ENCODE data around the gene MAP3K2.
"Not testable (repeated sequence)": the region's sequence is repeated elsewhere in the genome, so short reads cannot be mapped to it uniquely, and the experiment has no call there.

Gene MAP3K2

GRCh38 chr2:127378720-127379119, 9.1 kb downstream of the MAP3K2 start:
- DNase-seq = no peak

DNA sequence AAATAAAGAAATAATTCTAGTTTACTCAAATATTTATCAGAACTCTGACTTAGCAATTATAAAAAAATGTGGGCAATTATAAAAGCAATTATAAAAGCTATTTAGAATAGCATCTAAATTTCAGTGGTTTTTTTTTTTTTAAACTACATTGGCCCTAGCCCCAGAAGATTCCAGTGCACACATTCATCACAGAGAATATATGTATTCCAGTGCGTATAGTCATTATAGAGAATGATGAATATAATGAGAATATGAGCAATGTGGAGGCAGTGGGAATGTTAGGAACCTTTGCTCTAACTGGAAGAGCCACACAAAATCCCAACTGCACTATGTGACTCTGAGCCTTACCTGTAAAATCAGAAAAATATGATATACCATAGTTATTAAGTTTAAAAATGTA, 10.5 kb downstream of the MAP3K2 start:
- no peak for DNase-seq

DNA sequence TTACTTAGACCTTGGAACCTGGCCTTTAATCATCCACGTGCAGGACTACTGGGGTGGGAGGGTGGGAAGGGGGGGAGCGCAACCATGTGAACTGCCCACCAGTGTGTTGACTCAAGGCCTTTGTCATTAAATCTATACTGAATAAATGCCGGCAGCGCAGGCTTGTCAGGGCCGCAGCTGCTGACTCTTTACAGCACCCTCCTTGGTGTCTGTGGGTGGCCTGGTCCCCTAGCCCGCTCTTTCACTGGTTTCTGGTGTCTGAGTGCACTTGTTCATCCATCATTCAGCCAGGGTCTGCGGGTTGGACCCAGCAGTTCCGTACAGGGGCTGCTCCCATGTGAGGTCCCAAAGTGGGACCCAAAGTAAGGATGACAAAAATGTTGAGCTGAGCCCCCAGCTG, 11.5 kb downstream of the MAP3K2 start:
- DNase-seq = no peak

DNA sequence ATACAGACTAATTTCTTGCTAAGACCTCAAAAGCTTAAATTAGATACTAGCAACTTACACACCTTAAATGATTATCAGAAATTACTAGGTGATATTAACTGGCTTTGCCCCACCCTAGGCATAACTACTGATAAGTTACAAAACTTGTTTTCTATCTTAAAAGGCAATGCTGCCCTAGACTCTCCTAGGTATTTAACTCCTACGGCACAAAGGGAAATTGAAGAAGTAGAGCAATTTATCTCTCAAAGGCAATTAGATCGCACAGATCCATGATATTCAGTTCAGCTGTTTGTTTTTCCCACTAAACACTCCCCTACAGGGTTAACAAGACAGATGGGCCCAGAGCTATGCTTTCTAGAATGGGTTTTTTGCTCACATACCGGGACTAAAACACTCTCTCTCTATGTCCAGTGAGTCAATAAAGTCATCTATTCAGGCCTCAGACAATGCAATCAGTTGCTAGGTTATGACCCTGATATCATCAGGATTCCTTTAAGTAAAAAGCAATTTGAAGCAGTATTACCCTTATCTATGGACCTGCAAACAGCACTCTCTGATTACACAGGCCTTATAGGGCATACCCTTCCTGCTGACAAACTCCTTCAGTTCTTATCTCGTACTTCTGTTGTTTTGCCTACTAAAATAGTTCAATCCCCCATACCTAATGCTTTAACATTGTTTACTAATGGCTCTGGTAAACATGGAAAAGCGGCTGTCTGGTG, 14.3 kb downstream of the MAP3K2 start:
- no peak for DNase-seq

DNA sequence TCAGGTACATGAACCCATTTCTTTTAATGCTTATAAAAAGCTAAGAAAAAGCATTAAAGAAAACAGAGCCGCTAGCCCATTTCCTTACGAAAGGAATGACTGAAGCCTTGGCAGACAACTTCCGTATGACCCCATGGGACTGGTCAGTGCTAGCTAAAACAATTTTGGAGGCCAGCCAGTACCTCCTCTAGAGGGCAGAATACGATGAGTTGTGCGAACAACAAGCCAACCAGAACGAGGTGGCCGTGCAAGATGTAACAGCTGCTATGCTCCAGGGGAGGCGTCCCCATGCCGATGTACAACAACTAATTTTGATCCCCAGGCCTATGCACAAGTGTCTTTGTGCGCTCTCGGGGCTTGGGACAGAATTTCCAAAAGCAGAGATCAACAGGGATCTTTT, 16.7 kb downstream of the MAP3K2 start:
- DNase-seq = no peak

GRCh38 chr2:127370010-127370409, 17.8 kb downstream of the MAP3K2 start:
- DNase-seq = no peak

DNA sequence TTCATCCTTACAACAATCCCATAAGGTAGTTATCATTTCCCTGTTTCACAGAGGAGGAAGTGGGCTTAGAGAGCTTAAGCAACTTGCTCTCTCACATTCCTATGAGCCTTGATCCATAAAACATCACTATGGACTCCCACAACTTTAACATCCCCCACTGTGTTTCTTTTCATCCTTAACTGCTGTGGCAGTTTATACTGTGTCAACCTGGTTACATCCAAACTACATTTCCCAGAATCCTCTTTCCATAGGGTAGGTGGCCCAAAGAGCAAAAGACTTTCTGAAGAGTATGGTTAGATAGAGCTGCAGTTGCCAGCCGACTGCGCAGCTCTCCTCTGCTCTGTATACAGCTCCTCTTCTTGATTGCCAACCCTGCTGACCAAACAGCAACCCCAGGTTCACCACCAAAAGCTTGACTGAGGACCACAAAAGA, 22.5 kb downstream of the MAP3K2 start:
- no peak for DNase-seq

DNA sequence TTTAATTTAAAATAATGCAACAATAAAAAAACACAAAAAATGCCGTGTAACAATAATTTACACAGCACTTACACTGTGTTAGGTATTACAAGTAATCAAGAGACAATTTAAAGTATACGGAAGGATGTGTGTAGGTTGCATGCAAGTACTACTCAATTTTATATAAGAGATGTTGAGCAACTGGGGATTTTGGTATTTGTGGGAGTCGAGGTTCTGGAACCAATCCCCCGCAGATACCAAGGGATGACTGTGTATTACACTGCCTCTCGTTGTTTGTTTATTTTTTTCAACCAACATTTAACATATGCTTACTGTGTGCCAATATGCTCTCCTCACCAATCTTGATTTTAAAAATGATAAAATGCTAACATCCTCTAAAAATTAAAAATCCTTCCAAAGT, 24.8 kb downstream of the MAP3K2 start:
- DNase-seq = no peak

GRCh38 chr2:127361929-127362885, 25.6 kb downstream of the MAP3K2 start:
- peak in 1 of 3 experiments; percentile 22 for DNase-seq

- DNase-seq = no peak
Measured at GRCh38 chr2:127360242-127360641, 27.5 kb downstream of the MAP3K2 start.

- DNase-seq = no peak
Measured at GRCh38 chr2:127359520-127359919, 28.3 kb downstream of the MAP3K2 start.

DNA sequence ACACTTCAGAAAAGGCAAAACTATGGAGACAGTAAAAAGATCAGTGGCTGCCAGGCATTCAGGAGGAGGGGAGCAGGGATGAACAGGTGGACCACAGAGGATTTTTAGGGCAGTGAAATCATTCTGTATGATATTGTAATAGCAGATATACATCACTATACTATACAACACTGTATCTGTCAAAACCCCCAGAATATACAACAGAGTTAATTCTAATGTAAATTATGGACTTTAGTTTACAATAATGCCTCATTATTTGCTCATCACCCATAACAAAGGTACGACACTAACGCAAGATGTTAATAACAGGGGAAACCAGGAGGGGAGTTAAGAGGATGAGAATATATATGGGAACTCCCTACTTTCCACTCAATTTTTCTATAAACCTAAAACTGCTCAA, 28.8 kb downstream of the MAP3K2 start:
- no peak for DNase-seq

GRCh38 chr2:127358044-127358443, 29.7 kb downstream of the MAP3K2 start:
- no peak for DNase-seq

DNA sequence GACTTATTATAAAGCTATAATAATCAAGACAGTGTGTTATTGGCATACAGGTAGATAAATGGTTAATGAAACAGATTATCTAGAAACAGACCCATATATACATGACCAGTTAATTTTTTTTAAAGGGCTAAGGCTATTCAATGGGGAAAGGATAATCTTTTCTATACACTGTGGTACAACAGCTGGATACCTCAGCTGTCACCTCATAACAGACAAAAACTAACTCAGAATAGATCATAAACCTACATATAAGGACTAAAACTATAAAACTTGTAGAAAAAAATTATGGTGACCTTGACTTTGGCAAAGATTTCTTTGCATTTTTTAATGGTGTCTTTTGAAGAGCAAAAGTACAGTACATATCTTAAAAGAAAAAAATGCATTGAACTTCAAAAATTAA, 30.2 kb downstream of the MAP3K2 start:
- no peak for DNase-seq

- DNase-seq = no peak
Measured at GRCh38 chr2:127356531-127356930, 31.2 kb downstream of the MAP3K2 start.

- no peak for DNase-seq
Measured at GRCh38 chr2:127355407-127356008, 32.3 kb downstream of the MAP3K2 start.

GRCh38 chr2:127353873-127354676, 33.7 kb downstream of the MAP3K2 start:
- DNase-seq = not testable (repeated sequence)

- not testable (repeated sequence) for DNase-seq
Measured at GRCh38 chr2:127353223-127353622, 34.6 kb downstream of the MAP3K2 start.

GRCh38 chr2:127351603-127352002, 36.2 kb downstream of the MAP3K2 start:
- DNase-seq = no peak

DNA sequence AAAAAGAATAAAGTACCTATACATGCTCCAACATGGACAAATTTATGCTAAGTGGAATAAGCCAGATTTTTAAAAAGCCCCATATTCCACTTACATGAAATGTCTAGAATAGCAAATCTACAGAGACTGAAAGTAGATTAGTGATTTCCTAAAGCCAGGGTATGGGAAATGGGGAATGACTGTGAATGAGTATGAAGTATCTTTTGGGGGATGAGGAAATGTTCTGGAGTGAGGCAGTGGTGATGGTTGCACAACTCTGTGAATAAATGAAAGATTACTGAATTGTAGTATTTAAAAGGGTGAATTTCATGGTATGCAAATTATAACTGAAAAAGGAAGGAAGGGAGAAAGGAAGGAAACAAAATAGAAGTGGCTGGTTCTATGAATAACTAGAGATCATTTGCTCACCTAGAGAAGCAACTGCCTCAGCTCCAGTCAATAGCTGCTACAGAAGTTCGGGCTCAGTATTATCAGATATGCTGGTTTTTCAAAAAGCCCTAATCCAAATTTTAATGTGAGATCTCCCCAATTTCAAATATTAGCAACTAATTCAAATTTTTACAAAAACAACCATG, 39.3 kb downstream of the MAP3K2 start:
- no peak for DNase-seq

- DNase-seq = peak in 1 of 3 experiments; percentile 19
Measured at GRCh38 chr2:127347734-127348392, 39.9 kb downstream of the MAP3K2 start.

DNA sequence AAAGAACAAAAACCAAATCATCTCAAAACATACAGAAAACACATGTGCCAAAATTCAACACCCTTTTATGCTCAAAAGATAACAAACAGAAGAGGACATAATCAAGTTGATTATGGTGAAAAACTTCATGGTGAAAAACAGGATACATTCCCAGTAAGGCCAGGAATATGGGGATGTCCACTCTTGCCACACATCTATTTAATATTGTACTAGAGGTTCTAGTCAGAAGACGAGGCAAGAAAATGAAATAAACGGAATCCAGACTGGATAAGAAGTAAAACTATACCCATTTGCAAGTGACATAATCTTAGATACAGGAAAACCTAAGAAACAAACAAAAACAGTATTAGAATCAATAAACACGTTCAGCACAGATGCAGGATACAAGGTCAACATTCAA, 40.8 kb downstream of the MAP3K2 start:
- no peak for DNase-seq
